Measurements from ENCODE around the gene ZMYND10. TPM values are rescaled to one million over a fixed set of nuclear protein-coding genes. Genes with fewer than 3 reads are reported as not detected.
A peak's percentile ranks its signal among the peaks of the same experiment; 100 is the strongest.

The ZMYND10 gene
- total RNA-seq, 6 donors from 2014 or later, result 3.1 to 98.7 (median 31.5) TPM

- ATAC-seq (ENCODE audit: low FRiP score in 2 of 2), result no peak
- TF ChIP-seq POLR2A (IDR thresholded peaks at IDR 0.05), result no peak
- TF ChIP-seq EP300 (IDR thresholded peaks at IDR 0.05), result no peak
- no peak for TF ChIP-seq POLR2AphosphoS5 (IDR thresholded peaks at IDR 0.05)
- TF ChIP-seq CTCF (IDR thresholded peaks at IDR 0.05), result no peak
- Histone ChIP-seq H3K27me3 (no peaks in the 10 kb centered on the region), H3K9me3 (no peaks in the 10 kb centered on the region), H3K4me1 (peaks cover 40 to 66% (median 45%) of the 10 kb centered on the region in 4 donors), H3K27ac (no peak overlapping the region), H3K36me3 (peaks cover 24 to 50% (median 42%) of the 10 kb centered on the region in 4 donors), H3K4me3 (no peak overlapping the region)
- DNase-seq, result no peak
- WGBS, 2 donors, result 90% methylated on average over 10 of the region's 10 CpGs; no CpG with 5 or more reads in 1 of the 2 donors
Measured at GRCh38 chr3:50330330-50330729, 15.2 kb downstream of the ZMYND10 start.

DNA sequence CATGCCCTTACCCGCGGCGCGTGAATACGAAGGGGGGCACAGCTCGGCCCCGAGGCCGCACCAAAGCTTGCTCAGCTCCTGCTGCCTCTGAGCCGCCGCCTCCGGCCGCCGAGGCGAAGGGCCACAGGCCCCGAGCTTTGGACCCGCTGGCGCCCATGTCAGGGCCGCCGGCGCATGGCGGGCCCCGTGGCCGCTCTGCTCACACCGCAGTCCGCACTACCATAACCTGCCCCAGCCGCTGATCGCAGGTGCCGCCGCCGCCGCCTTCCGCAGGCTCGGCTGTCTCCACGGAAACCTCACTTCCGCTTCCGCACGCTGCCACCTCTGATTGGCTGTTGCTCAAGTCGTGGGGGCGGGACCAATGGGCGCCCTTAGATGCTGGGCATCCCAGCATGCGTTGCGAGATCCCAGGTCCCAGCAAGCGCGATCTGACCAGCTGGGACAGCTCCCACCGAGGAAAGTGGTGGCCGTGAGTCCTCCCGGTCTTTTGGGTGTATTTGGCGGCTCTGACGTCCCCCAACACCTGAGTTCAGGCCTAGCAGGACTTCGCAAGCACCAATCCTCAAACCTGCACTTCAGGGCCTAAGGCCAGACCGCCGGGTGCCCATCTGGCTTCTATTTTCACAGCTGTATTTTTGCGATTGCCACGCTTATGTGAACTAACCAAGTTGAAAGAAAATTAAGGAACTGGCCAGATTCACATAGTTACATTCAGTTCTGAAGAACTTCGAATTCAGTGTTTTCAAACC is 17.4 kb downstream of the ZMYND10 start, which contains the start of gene TUSC2:
TUSC2 (minus strand) TSS at position 281 of the 749 bp plus-strand sequence; CDS start at position 157, 124 bp downstream.
- peak within 1 kb of the TSS; percentile 56 to 86 (median 70) for H3K4me3 ChIP-seq
- TF ChIP-seq POLR2A (IDR thresholded peaks at IDR 0.05) (peak in 3 of 4 donors; percentile 22 to 86 (median 67)), POLR2AphosphoS5 (IDR thresholded peaks at IDR 0.05) (peak; percentile 91 to 96), EP300 (IDR thresholded peaks at IDR 0.05) (no peak), CTCF (IDR thresholded peaks at IDR 0.05) (peak in 2 of 6 experiments; percentile 31 to 38)
- DNase-seq (peak; percentile 95 to 99), ATAC-seq (ENCODE audit: low FRiP score in 2 of 2) (peak; percentile 92 to 96)
- peaks cover 24 to 51% (median 45%) of the 10 kb centered on the region in 4 donors for H3K36me3 ChIP-seq
- H3K27ac ChIP-seq, result peak within 1 kb of the TSS; percentile 77 to 87 (median 86)
- H3K9me3 ChIP-seq, result no peaks in the 10 kb centered on the region
- H3K27me3 ChIP-seq, result no peaks in the 10 kb centered on the region
- peaks cover 37 to 65% (median 46%) of the 10 kb centered on the region in 4 donors for H3K4me1 ChIP-seq
- WGBS, 2 donors, result 6 to 11% methylated on average over 11 to 20 of the region's 55 CpGs

GRCh38 chr3:50327129-50327528 is 18.4 kb downstream of the ZMYND10 start:
- H3K27ac ChIP-seq, result peak overlapping the region; percentile 77 to 87 (median 86)
- H3K36me3 ChIP-seq, result peaks cover 24 to 47% (median 42%) of the 10 kb centered on the region in 4 donors
- H3K9me3 ChIP-seq, result no peaks in the 10 kb centered on the region
- DNase-seq, result no peak
- ATAC-seq (ENCODE audit: low FRiP score in 2 of 2), result no peak
- WGBS, 2 donors, result 53 to 75% methylated on average over 2 to 4 of the region's 4 CpGs
- H3K4me3 ChIP-seq, result peak overlapping the region; percentile 56 to 86 (median 70)
- TF ChIP-seq EP300 (IDR thresholded peaks at IDR 0.05) (no peak), POLR2A (IDR thresholded peaks at IDR 0.05) (no peak), POLR2AphosphoS5 (IDR thresholded peaks at IDR 0.05) (no peak), CTCF (IDR thresholded peaks at IDR 0.05) (no peak)
- no peaks in the 10 kb centered on the region for H3K27me3 ChIP-seq
- H3K4me1 ChIP-seq, result peaks cover 38 to 66% (median 53%) of the 10 kb centered on the region in 4 donors

- Histone ChIP-seq H3K4me1 (peaks cover 43 to 70% (median 57%) of the 10 kb centered on the region in 4 donors), H3K4me3 (no peak overlapping the region), H3K36me3 (peaks cover 14 to 39% (median 34%) of the 10 kb centered on the region in 4 donors), H3K27me3 (no peaks in the 10 kb centered on the region), H3K27ac (peak overlapping the region in 2 of 4 donors; percentile 1 to 95), H3K9me3 (no peaks in the 10 kb centered on the region)
- ATAC-seq (ENCODE audit: low FRiP score in 2 of 2) (no peak), DNase-seq (no peak)
- TF ChIP-seq CTCF (IDR thresholded peaks at IDR 0.05), result no peak
- no peak for TF ChIP-seq POLR2AphosphoS5 (IDR thresholded peaks at IDR 0.05)
- TF ChIP-seq POLR2A (IDR thresholded peaks at IDR 0.05), result no peak
- TF ChIP-seq EP300 (IDR thresholded peaks at IDR 0.05), result no peak
- 89 to 92% methylated on average over 8 of the region's 8 CpGs for WGBS, 2 donors
Measured at GRCh38 chr3:50326182-50326541, 19.4 kb downstream of the ZMYND10 start.

Measured in upper lobe of left lung (tissue), 6 donors.